Measurements from ENCODE around the gene PRDM16.

The PRDM16 gene

GRCh38 chr1:3137111-3138100, 68.4 kb downstream of the PRDM16 start:
- Histone ChIP-seq H3K4me3 (ENCODE audit: insufficient read depth, low read depth, low read length, poor library complexity, severe bottlenecking) (no peak overlapping the region), H3K27ac (ENCODE audit: insufficient read depth, low read length, poor library complexity, severe bottlenecking) (no peak overlapping the region), H3K9me3 (ENCODE audit: control insufficient read depth, low read length) (no peaks in the 10 kb centered on the region), H3K36me3 (ENCODE audit: control insufficient read depth, insufficient read depth, low read length) (no peaks in the 10 kb centered on the region), H3K27me3 (replicated peaks; ENCODE audit: control insufficient read depth, insufficient read depth, low read length, poor library complexity, severe bottlenecking) (no peaks in the 10 kb centered on the region), H3K4me1 (ENCODE audit: control insufficient read depth, insufficient read depth, low read length, poor library complexity, severe bottlenecking) (no peaks in the 10 kb centered on the region)
- DNase-seq, result no peak

GRCh38 chr1:3138623-3139151, 69.7 kb downstream of the PRDM16 start:
- H3K27me3 ChIP-seq (replicated peaks; ENCODE audit: control insufficient read depth, insufficient read depth, low read length, poor library complexity, severe bottlenecking), result no peaks in the 10 kb centered on the region

GRCh38 chr1:3139451-3139852, 70.4 kb downstream of the PRDM16 start:
- no peak for DNase-seq
- Histone ChIP-seq H3K9me3 (ENCODE audit: control insufficient read depth, low read length) (no peaks in the 10 kb centered on the region), H3K27ac (ENCODE audit: insufficient read depth, low read length, poor library complexity, severe bottlenecking) (no peak overlapping the region), H3K36me3 (ENCODE audit: control insufficient read depth, insufficient read depth, low read length) (no peaks in the 10 kb centered on the region), H3K4me1 (ENCODE audit: control insufficient read depth, insufficient read depth, low read length, poor library complexity, severe bottlenecking) (no peaks in the 10 kb centered on the region), H3K27me3 (replicated peaks; ENCODE audit: control insufficient read depth, insufficient read depth, low read length, poor library complexity, severe bottlenecking) (no peaks in the 10 kb centered on the region), H3K4me3 (ENCODE audit: insufficient read depth, low read depth, low read length, poor library complexity, severe bottlenecking) (no peak overlapping the region)

More at GRCh38 chr1:3138623-3139151, 69.7 kb downstream of the PRDM16 start:
- no peak overlapping the region for H3K4me3 ChIP-seq (ENCODE audit: insufficient read depth, low read depth, low read length, poor library complexity, severe bottlenecking)
- no peaks in the 10 kb centered on the region for H3K4me1 ChIP-seq (ENCODE audit: control insufficient read depth, insufficient read depth, low read length, poor library complexity, severe bottlenecking)
- DNase-seq, result no peak
- no peaks in the 10 kb centered on the region for H3K9me3 ChIP-seq (ENCODE audit: control insufficient read depth, low read length)
- H3K27ac ChIP-seq (ENCODE audit: insufficient read depth, low read length, poor library complexity, severe bottlenecking), result no peak overlapping the region
- no peaks in the 10 kb centered on the region for H3K36me3 ChIP-seq (ENCODE audit: control insufficient read depth, insufficient read depth, low read length)

GRCh38 chr1:3139871-3140361, 70.9 kb downstream of the PRDM16 start:
- no peak for DNase-seq
- no peaks in the 10 kb centered on the region for H3K27me3 ChIP-seq (replicated peaks; ENCODE audit: control insufficient read depth, insufficient read depth, low read length, poor library complexity, severe bottlenecking)
- H3K9me3 ChIP-seq (ENCODE audit: control insufficient read depth, low read length), result no peaks in the 10 kb centered on the region
- H3K4me3 ChIP-seq (ENCODE audit: insufficient read depth, low read depth, low read length, poor library complexity, severe bottlenecking), result no peak overlapping the region
- no peaks in the 10 kb centered on the region for H3K4me1 ChIP-seq (ENCODE audit: control insufficient read depth, insufficient read depth, low read length, poor library complexity, severe bottlenecking)
- no peaks in the 10 kb centered on the region for H3K36me3 ChIP-seq (ENCODE audit: control insufficient read depth, insufficient read depth, low read length)
- no peak overlapping the region for H3K27ac ChIP-seq (ENCODE audit: insufficient read depth, low read length, poor library complexity, severe bottlenecking)

- Histone ChIP-seq H3K36me3 (ENCODE audit: control insufficient read depth, insufficient read depth, low read length) (no peaks in the 10 kb centered on the region), H3K27ac (ENCODE audit: insufficient read depth, low read length, poor library complexity, severe bottlenecking) (no peak overlapping the region), H3K9me3 (ENCODE audit: control insufficient read depth, low read length) (no peaks in the 10 kb centered on the region), H3K27me3 (replicated peaks; ENCODE audit: control insufficient read depth, insufficient read depth, low read length, poor library complexity, severe bottlenecking) (no peaks in the 10 kb centered on the region), H3K4me1 (ENCODE audit: control insufficient read depth, insufficient read depth, low read length, poor library complexity, severe bottlenecking) (no peaks in the 10 kb centered on the region), H3K4me3 (ENCODE audit: insufficient read depth, low read depth, low read length, poor library complexity, severe bottlenecking) (no peak overlapping the region)
- no peak for DNase-seq
These were observed 71.4 kb downstream of the PRDM16 start for GRCh38 chr1:3140437-3140836.

GRCh38 chr1:3141129-3141528, 72.1 kb downstream of the PRDM16 start:
- Histone ChIP-seq H3K27ac (ENCODE audit: insufficient read depth, low read length, poor library complexity, severe bottlenecking) (no peak overlapping the region), H3K9me3 (ENCODE audit: control insufficient read depth, low read length) (no peaks in the 10 kb centered on the region), H3K27me3 (replicated peaks; ENCODE audit: control insufficient read depth, insufficient read depth, low read length, poor library complexity, severe bottlenecking) (no peaks in the 10 kb centered on the region), H3K4me3 (ENCODE audit: insufficient read depth, low read depth, low read length, poor library complexity, severe bottlenecking) (no peak overlapping the region), H3K4me1 (ENCODE audit: control insufficient read depth, insufficient read depth, low read length, poor library complexity, severe bottlenecking) (no peaks in the 10 kb centered on the region), H3K36me3 (ENCODE audit: control insufficient read depth, insufficient read depth, low read length) (no peaks in the 10 kb centered on the region)
- DNase-seq, result no peak

GRCh38 chr1:3141836-3142235, 72.8 kb downstream of the PRDM16 start:
- Histone ChIP-seq H3K27ac (ENCODE audit: insufficient read depth, low read length, poor library complexity, severe bottlenecking) (no peak overlapping the region), H3K4me3 (ENCODE audit: insufficient read depth, low read depth, low read length, poor library complexity, severe bottlenecking) (no peak overlapping the region), H3K27me3 (replicated peaks; ENCODE audit: control insufficient read depth, insufficient read depth, low read length, poor library complexity, severe bottlenecking) (no peaks in the 10 kb centered on the region), H3K36me3 (ENCODE audit: control insufficient read depth, insufficient read depth, low read length) (no peaks in the 10 kb centered on the region), H3K9me3 (ENCODE audit: control insufficient read depth, low read length) (no peaks in the 10 kb centered on the region), H3K4me1 (ENCODE audit: control insufficient read depth, insufficient read depth, low read length, poor library complexity, severe bottlenecking) (no peaks in the 10 kb centered on the region)
- DNase-seq, result no peak

GRCh38 chr1:3142236-3142635, 73.2 kb downstream of the PRDM16 start:
- Histone ChIP-seq H3K36me3 (ENCODE audit: control insufficient read depth, insufficient read depth, low read length) (no peaks in the 10 kb centered on the region), H3K4me1 (ENCODE audit: control insufficient read depth, insufficient read depth, low read length, poor library complexity, severe bottlenecking) (no peaks in the 10 kb centered on the region), H3K9me3 (ENCODE audit: control insufficient read depth, low read length) (no peaks in the 10 kb centered on the region), H3K27me3 (replicated peaks; ENCODE audit: control insufficient read depth, insufficient read depth, low read length, poor library complexity, severe bottlenecking) (no peaks in the 10 kb centered on the region), H3K4me3 (ENCODE audit: insufficient read depth, low read depth, low read length, poor library complexity, severe bottlenecking) (no peak overlapping the region), H3K27ac (ENCODE audit: insufficient read depth, low read length, poor library complexity, severe bottlenecking) (no peak overlapping the region)
- no peak for DNase-seq

- Histone ChIP-seq H3K9me3 (ENCODE audit: control insufficient read depth, low read length) (no peaks in the 10 kb centered on the region), H3K36me3 (ENCODE audit: control insufficient read depth, insufficient read depth, low read length) (no peaks in the 10 kb centered on the region), H3K27ac (ENCODE audit: insufficient read depth, low read length, poor library complexity, severe bottlenecking) (no peak overlapping the region), H3K27me3 (replicated peaks; ENCODE audit: control insufficient read depth, insufficient read depth, low read length, poor library complexity, severe bottlenecking) (no peaks in the 10 kb centered on the region), H3K4me1 (ENCODE audit: control insufficient read depth, insufficient read depth, low read length, poor library complexity, severe bottlenecking) (no peaks in the 10 kb centered on the region), H3K4me3 (ENCODE audit: insufficient read depth, low read depth, low read length, poor library complexity, severe bottlenecking) (no peak overlapping the region)
- DNase-seq, result no peak
These were observed 73.7 kb downstream of the PRDM16 start for GRCh38 chr1:3142751-3143150.

All from effector memory CD4-positive, alpha-beta T cell (primary cell).